ENCODE measurements around the gene DGUOK. TPM values are rescaled to one million over a fixed set of nuclear protein-coding genes. Genes with fewer than 3 reads are reported as not detected.

The DGUOK gene
- total RNA-seq, 1 experiment from 2014 or later: 52.2 TPM

DNA sequence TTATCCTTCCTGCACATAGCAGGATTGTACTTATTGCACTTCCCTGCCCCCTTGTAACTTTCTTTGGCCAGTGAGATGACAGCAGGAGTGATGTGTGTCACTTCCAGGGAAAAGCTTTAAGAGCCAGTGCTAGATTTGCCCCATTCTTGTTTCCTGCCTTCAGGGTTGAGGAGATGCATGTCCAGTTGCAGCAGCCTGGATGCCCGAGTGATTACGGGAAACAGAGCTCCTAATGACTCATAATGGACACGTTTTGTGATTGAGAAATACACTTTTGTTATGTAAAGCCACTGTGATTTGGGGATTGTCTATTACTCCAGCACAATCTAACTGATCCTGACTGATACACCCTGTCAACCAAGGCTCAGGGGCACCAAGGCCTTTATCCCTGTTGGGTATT, 53.0 kb downstream of the DGUOK start:
- peak; percentile 65 for DNase-seq (ENCODE audit: low read depth)

GRCh38 chr2:73980566-73980965, 53.9 kb downstream of the DGUOK start:
- DNase-seq (ENCODE audit: low read depth): no peak

- DNase-seq (ENCODE audit: low read depth): peak; percentile 46
These were observed 54.7 kb downstream of the DGUOK start for GRCh38 chr2:73981081-73982001.

DNA sequence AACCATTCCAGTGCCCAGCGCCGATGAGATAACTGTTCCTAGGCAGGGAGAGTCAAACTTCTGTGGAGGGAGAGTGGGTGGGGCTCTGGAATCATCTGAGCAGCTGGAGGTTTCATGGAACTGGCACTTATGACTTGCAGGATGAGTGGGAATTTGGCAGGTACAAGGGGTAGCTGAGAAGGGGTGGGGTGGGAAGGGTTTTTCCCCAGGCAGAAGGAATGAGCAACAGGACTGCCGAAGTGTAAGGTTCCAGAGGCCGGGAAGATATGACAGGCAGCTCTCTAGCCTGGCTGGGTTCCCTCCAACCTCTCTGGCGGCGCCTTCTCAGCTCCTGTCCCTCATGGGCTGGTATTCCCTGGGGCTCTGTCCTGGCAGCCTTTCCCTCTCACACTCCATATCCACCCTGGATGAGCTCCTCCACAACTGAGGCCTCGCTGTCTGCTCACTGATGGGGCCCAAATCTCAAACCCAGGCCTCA, 55.5 kb downstream of the DGUOK start:
- DNase-seq (ENCODE audit: low read depth): peak; percentile 71

DNA sequence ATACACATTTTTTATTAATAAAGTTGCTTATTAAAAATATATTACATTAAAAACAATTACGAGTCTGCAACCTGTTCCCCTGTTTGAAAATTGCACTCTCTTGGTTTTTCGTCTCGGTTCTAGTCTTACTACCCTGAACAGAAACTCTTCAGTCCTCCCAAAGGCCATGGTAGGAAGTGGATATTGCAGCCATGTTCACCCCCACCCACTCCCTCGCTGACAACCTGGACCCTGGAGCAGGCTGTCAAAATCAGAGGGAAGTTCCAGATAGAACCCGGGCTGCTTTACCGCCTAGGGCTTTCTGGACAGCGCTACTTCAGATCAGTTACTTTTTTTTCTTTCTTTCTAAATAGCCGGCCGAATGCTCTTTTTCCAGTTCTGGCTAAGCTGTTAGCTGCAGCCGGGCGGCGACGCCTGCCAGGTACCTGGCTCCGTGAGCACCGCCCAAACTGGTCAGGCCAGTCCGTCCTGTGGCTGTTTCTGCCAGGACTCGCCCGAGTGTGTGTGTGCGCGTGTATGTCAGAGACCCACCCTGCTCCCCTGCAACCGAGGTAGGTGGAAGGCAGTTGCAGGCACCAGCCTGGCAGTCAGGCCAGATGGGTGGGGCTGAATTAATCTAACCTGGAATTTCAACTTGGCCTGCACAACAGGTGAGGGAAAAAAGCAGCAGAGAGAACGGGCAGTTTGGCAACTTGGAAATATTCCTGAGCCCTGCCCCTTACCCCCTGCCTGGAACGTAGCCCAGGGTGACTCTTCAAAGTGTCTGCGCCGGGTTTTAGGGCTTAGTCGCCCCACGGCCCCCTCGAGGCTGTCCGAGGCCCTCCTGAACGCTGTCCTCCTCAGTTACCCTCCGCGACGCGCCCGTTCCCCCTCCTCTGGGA, 56.9 kb downstream of the DGUOK start:
- no peak for DNase-seq (ENCODE audit: low read depth)

- peak; percentile 56 for DNase-seq (ENCODE audit: low read depth)
These were observed 57.7 kb downstream of the DGUOK start, which contains the start of gene TET3 for GRCh38 chr2:73984203-73984921. Gene TET3 (plus strand): TSS chr2:73984910. CDS start chr2:73986404, 1,494 bp downstream.

DNA sequence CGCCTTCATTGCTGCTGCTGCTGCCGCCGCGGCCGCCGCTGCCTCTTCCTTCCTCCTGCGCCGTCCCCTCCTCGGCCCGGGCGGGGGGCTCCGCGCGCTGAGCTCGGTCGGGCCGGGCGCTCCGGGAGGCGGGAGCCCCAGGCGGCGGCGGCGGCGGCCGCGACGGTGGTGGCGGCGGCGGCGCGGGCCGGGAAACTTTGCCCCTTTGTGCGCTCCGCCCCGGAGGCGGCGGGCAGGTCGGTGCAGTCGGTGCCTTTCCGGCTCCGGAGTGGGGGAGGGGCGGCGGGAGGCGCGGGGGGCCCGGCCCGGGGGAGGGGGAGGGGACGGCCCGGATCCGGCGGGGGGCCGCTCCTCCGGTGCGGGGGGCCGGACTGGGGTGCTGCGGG, 58.2 kb downstream of the DGUOK start:
- DNase-seq (ENCODE audit: low read depth): peak; percentile 43

GRCh38 chr2:73985308-73986084, 58.8 kb downstream of the DGUOK start:
- peak; percentile 42 for DNase-seq (ENCODE audit: low read depth)

DNA sequence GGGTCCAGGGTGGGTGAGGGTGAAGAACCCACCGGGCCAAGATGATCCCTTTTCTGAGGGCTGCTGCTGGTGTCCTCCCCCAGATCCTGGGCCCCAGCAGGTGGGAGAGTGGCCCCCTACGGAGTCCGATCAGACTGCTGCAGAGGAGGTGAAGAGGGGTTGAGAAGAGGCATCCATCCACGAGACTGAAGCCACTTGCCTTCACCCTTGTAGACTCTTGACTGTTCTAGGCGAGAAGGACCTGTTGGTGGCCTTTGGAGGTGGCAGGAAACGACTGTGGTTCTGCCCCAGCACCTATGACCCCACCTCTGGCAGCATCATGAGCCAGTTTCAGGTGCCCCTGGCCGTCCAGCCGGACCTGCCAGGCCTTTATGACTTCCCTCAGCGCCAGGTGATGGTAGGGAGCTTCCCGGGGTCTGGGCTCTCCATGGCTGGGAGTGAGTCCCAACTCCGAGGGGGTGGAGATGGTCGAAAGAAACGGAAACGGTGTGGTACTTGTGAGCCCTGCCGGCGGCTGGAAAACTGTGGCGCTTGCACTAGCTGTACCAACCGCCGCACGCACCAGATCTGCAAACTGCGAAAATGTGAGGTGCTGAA, 59.5 kb downstream of the DGUOK start:
- no peak for DNase-seq (ENCODE audit: low read depth)

DNA sequence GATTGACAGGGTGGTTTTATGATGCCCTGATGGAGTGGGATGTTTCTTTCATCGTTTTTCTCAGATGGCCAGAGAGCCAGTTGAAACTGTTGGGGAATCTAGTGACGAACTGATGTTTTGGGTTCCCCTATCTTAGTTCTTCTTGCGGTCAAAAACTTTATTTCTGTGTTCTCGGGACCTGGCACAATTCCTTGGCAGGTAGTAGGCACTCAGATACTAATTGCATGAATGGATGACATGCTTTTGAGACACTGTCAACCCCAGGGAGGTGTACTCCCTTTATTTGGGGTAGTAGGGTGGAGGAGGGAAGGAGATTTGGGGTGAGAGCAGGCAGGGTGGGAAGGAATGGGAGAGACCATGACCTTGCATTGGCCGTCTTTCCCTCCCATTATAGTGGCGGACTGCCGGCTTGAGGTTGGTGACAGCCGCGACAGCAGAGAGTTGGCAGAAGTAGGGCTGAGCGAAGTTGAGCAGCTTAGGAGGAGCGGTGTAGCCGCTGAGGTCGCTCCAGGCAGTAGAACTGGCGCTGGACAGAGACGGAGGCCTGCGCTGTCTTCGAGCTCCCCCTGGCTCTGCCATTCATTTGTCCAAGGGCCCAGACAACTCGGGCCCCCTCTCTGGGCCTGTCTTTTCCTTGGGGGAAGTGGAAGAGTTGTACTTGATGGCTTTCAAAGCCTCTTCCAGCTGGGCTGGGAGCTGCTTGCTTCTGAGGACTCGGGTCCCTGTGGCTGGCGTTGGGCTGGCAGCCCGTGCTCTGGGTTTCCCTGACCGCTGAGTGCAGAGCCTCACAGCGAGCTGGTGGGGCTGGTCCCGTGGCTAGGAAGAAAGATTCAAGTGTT, 60.6 kb downstream of the DGUOK start:
- DNase-seq (ENCODE audit: low read depth): no peak

- no peak for DNase-seq (ENCODE audit: low read depth)
These were observed 61.4 kb downstream of the DGUOK start for GRCh38 chr2:73987948-73988700.

DNA sequence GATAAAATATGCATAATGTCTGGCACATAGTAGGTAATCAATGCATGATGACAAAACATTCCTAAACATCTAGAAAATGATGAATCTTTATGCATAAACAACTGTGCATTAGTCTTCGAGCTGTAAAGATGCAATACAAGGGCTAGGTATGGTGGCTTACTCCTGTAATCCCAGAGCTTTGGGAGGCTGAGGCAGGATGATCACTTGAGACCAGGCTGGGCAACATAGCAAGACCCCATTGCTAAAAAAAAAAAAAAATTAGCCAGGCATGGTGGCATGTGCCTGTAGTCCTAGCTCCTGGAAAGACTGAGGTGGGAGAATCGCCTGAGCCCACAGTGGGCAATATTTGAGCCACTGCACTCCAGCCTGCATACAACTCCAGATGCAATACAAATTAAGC, 63.3 kb downstream of the DGUOK start:
- DNase-seq (ENCODE audit: low read depth): no peak

DNA sequence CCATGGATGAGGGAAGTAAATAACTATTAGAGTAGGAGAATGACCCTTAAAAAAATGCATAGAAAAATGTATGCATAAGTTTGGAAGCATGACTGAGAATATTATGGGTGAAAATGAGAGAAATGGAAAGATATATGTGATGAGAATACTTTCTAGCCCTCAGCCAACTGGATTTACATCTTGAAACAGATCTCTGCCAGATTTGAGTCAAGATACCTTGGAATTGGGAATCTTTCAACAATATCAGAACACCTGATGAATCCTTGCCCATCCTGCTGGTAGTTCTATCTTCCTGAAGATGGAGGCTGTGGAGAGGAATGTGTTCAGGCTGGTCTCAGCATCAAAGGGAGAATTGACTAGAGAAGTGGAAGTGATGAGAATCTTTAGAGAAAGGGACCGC, 63.9 kb downstream of the DGUOK start:
- no peak for DNase-seq (ENCODE audit: low read depth)

DNA sequence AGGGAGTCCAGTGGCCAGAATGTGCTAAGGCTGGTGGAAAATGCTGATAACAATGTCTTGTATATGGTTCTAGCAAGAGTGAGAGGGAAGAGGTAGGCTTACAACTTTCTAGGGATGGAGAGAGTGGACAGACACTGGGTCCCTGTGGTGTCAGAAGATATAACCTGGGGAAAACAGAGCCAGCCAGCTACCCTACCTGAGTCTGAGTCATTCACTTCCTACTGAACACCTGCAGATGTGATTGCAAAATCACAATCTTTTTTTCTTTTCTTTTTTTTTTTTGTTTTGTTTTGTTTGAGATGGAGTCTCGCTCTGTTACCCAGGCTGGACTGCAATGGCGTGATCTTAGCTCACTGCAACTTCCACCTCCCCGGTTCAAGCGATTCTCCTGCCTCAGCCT, 65.4 kb downstream of the DGUOK start:
- no peak for DNase-seq (ENCODE audit: low read depth)

- peak; percentile 44 for DNase-seq (ENCODE audit: low read depth)
These were observed 66.7 kb downstream of the DGUOK start for GRCh38 chr2:73993376-73993775.

DNA sequence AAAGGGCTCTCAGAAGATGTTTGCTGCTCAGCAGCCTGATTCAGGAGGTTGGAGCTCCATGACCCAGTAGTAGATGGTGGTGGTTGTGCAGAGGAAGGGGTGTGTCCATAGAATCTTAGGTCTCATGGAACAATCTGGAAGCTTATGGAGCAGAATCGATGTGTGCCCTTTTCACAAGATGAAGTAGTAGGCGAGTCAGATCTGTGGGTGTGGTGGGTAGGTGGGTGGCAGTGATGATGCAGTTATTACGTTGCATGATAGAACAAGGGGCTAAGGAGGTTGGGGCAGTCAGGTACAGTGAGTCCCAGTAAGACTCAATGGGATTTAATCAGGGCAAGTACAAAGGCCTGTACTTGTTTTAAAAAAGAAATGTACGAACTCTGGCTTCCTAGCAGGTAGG, 67.1 kb downstream of the DGUOK start:
- DNase-seq (ENCODE audit: low read depth): no peak

- DNase-seq (ENCODE audit: low read depth): no peak
These were observed 67.6 kb downstream of the DGUOK start for GRCh38 chr2:73994178-73994831.

GRCh38 chr2:73995810-73996209, 69.1 kb downstream of the DGUOK start:
- DNase-seq (ENCODE audit: low read depth): no peak

Measured in Daoy (cell line).